ENCODE measurements around the gene CNIH3.

The CNIH3 gene

GRCh38 chr1:224722838-224723237 lies 106.7 kb downstream of the CNIH3 start:
- DNase-seq (ENCODE audit: low spot score), result no peak

- no peak for DNase-seq (ENCODE audit: low spot score)
Observed at GRCh38 chr1:224724566-224724965, 108.4 kb downstream of the CNIH3 start.

- DNase-seq (ENCODE audit: low spot score), result peak; percentile 93
Observed at GRCh38 chr1:224726441-224727182, 110.5 kb downstream of the CNIH3 start.

DNA sequence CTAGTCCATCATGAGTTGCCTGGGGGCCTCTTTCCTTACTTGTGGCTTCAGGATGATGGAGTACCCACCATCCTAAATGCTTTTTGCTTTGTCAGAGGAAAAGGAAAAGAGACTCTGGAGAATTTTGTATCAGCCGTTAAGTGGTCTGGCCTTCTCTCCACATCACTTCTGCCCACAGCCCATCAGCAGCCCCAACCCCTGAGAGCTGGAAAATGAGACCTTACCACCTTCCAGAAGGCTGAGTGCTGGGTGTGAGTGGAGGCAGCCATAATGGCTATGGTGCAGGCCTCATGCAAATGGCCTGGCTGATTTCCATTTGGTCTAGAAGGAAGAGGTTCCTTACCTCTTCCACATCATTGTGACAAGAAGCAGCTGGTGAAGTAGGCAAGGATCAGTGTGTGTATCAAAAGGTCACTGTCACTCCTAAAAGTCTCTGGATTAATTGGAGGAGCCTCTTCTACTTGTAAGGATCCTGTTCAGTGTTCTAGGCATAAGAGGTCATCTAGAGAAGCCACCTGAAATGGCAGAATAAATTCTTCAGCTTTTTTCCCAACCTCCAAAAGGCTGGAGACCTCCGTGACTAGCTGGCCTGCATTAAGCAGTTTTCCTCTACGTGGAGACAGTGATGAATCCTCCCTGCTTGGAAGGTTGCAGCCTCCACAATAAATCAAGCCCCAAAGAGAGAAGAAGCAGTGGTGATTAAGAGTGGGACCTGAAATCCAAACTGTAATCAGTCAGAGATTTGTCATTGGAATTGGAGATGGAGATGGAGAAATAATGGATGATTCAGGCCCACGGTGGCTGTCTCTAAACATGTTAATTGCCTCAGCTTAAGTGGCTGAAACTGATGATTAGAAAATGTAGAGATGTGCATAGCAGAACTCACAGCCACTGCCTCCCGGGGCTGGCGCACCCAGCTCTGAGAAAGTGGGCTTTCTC lies 111.5 kb downstream of the CNIH3 start:
- DNase-seq (ENCODE audit: low spot score), result peak; percentile 66

GRCh38 chr1:224730540-224730939 lies 114.4 kb downstream of the CNIH3 start:
- no peak for DNase-seq (ENCODE audit: low spot score)

- DNase-seq (ENCODE audit: low spot score), result no peak
Observed at GRCh38 chr1:224730965-224731364, 114.8 kb downstream of the CNIH3 start.

- no peak for DNase-seq (ENCODE audit: low spot score)
Observed at GRCh38 chr1:224731633-224732032, 115.5 kb downstream of the CNIH3 start.

DNA sequence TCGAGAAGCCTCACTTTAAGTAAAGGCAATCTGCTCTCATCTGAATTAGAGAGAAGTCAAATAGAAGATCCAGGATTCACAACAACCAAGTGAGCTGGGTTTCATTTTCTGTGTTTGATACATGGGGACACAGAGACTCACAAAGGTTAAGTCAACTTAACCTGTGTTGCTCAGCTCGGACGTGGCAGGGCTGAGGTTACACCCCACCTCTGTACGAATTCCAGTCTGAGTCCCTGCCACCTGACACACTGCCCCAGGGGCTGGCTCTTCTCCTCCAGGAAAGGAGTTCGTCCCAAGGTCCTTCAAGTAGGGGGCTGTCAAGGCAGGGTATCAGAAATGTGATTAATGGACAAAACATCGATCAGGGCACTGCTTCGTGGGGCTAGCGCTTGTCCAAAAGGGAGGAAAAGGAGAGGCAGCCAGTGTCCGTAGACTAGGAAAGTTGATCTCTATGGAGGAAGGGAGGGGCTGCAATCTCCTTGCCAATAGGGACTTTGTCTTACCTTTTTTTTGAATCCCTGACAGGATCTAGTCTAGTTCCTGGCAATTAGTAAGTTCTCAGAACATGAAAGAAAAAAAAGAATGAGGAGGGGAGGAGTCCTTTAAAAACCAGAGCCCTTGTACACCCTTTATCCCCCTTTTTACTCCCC lies 116.4 kb downstream of the CNIH3 start:
- DNase-seq (ENCODE audit: low spot score), result no peak

GRCh38 chr1:224733027-224733911 lies 117.2 kb downstream of the CNIH3 start:
- peak; percentile 56 for DNase-seq (ENCODE audit: low spot score)

- DNase-seq (ENCODE audit: low spot score), result no peak
Observed at GRCh38 chr1:224734261-224734935, 118.3 kb downstream of the CNIH3 start.

DNA sequence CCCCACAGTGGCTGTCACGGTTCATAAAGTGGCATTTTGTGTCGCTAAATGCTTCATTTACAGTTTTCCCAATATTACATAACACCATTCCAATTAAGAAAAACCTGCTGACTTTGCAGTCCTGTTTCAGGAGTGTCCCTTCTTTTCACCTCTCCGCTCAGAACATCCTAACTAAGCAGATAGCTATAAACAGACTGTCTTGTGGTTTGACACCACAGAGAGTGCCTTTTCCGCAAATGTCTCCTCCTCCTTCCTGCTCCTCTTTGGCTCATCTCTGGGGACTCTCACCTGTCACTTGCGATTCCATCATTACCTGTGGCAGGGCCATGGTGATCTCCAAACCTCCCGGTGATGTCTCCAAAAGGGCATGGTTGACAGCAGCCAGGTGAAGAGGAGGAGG lies 119.0 kb downstream of the CNIH3 start:
- DNase-seq (ENCODE audit: low spot score), result no peak

DNA sequence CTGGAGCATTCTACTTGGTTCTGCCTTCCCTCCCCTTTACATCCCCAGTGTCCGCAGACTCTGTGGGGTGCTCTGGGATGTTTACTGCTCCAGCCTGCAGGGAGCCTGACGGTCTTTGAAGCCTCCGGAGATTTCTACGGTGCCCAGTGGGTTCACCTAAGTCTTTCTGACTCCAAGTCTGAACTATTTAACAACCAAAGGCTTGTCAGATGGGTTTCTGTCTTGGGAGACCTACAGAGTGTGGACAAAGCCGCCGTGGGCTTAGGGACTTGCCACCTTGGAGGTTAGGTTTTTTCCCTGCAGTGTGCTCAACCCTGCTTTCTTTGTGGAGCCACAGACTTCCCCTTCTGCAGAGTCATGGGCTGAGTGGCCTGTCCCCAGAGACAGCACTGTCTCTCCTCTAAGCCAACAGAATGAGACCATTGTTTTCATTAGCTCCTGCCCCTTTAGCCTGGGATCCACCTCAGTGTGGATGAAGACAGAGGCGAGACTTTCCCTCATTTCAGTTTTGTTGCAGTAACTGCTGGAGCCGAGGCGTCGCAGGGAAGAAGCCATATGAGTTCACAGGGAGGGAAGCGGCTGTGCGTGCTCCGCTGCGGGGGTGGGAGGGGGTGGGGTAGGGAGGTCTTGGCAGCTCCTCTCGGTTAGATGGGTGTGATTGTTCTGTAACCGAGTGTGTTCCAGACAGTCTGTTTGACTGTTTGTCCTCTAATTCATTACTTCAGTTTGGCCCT lies 120.7 kb downstream of the CNIH3 start:
- peak; percentile 90 for DNase-seq (ENCODE audit: low spot score)

- DNase-seq (ENCODE audit: low spot score), result no peak
Observed at GRCh38 chr1:224737353-224737727, 121.2 kb downstream of the CNIH3 start.

- no peak for DNase-seq (ENCODE audit: low spot score)
Observed at GRCh38 chr1:224739303-224739996, 123.3 kb downstream of the CNIH3 start.

GRCh38 chr1:224739997-224740684 lies 124.0 kb downstream of the CNIH3 start:
- DNase-seq (ENCODE audit: low spot score), result no peak

- no peak for DNase-seq (ENCODE audit: low spot score)
Observed at GRCh38 chr1:224740685-224741052, 124.6 kb downstream of the CNIH3 start.

DNA sequence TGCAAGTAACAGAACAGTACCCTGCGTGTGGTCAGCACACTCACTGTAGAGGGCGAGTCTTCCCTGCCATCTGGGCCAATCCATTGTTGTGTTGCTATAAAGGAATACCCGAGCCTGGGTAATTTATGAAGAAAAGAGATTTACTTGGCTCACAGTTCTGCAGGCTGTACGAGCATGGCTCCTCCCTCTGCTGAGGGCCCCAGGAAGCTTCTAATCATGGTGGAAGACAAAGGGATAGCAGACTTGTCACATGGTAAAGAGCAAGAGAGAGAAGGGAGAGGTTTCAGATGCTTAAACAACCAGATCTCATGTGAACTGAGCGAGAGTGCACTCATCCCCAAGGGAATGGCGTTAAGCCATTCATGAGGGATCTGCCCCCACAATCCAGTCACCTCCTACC lies 126.2 kb downstream of the CNIH3 start:
- DNase-seq (ENCODE audit: low spot score), result no peak

- no peak for DNase-seq (ENCODE audit: low spot score)
Observed at GRCh38 chr1:224743608-224744164, 127.6 kb downstream of the CNIH3 start.

DNA sequence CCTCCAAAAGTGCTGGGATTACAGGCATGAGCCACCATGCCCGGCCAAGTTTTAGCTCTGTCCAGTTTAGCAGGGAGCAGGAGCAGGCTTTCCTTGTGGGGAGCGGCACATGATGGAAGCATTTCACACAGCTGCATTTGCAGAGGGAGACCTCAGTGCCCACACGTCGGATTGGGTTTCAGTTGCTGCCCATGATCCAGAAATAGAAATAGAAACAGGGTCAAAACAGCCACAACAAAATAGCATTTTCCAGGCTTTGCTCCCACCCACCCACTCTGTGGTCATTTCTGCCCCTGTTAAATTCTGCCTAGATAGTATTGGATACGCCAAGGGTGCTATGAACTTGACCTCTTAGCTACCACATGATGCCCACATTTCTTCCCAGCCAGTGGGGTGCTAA lies 128.4 kb downstream of the CNIH3 start:
- DNase-seq (ENCODE audit: low spot score), result no peak
